GM12801 (cell line): Measurements from ENCODE around the gene GRIK4.

Source experiments
- CTCF ChIP-seq: IDR thresholded peaks from one replicate; pipeline ENCODE4 v1.5.1; 2011; ENCODE audit warnings: control low read depth; ENCODE audit not compliant: insufficient read length; ENCODE audit errors: extremely low read depth

The GRIK4 gene

GRCh38 chr11:121035780-121036179 is 524.2 kb downstream of the GRIK4 start:
- TF ChIP-seq CTCF = no peak

- no peak for TF ChIP-seq CTCF
Measured at GRCh38 chr11:121037016-121037415, 525.5 kb downstream of the GRIK4 start.
